Measurements from ENCODE around the gene MMP21.

DNA sequence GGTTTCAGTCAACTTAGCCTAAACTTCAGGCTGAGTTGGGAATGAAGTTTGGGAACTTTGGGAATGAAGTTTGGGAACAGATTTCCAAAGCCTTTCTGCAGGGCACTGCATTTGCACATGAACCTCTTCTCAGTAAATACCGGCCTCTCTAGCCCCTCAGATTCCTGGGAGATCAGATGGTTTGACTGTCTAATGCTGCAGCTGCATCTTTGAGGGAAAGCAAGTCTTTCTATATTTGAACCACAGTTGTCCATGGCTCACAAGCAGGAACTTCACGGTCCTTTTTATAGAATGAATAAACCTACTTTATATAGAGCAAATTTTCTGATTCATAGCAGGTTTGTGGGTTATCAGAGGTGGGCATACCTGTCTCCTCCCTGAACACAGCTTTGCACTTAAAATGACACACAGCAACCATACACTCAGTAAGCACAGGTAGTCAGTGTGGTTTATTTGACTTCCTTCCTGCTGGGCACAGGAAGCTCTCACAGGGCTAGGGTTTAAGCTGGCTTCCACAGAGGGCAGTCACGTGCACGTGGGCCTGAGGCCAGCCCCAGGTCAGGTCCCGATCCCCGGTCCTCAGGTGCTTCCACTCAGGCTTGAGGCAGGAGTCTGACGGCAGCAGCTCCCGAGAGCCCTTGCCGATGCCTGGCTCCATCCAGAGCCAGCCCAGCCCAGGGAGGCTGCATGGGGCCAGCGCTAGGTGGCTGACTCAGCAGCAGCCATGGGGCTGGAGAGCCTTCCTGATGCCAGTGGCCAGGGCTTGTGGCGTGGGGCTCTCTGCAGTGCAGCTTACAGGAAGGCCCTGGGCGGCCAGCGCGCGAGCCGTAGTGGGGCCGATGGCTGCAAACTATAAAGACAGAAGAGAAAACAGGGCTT is 12.8 kb upstream of the MMP21 start:
- TF ChIP-seq FOXM1 (IDR thresholded peaks at IDR 0.05; ENCODE audit: borderline replicate concordance) (no peak), LEF1 (IDR thresholded peaks at IDR 0.05; ENCODE audit: borderline replicate concordance) (no peak), BHLHE40 (IDR thresholded peaks at IDR 0.05; ENCODE audit: borderline replicate concordance) (no peak), CTBP1 (IDR thresholded peaks at IDR 0.05; ENCODE audit: borderline replicate concordance) (no peak), TARDBP (IDR thresholded peaks at IDR 0.05) (no peak), NFRKB (IDR thresholded peaks at IDR 0.05) (no peak), ELF4 (IDR thresholded peaks at IDR 0.05) (no peak), SP1 (IDR thresholded peaks at IDR 0.05) (no peak), ARNT (IDR thresholded peaks at IDR 0.05) (no peak), SUZ12 (IDR thresholded peaks at IDR 0.05) (no peak), HDGF (IDR thresholded peaks at IDR 0.05; ENCODE audit: borderline replicate concordance) (no peak), FOXA1 (IDR thresholded peaks at IDR 0.05) (no peak)
- TF ChIP-seq, protein P1, sequence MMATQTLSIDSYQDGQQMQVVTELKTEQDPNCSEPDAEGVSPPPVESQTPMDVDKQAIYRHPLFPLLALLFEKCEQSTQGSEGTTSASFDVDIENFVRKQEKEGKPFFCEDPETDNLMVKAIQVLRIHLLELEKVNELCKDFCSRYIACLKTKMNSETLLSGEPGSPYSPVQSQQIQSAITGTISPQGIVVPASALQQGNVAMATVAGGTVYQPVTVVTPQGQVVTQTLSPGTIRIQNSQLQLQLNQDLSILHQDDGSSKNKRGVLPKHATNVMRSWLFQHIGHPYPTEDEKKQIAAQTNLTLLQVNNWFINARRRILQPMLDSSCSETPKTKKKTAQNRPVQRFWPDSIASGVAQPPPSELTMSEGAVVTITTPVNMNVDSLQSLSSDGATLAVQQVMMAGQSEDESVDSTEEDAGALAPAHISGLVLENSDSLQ (IDR thresholded peaks at IDR 0.05) = no peak
